Measurements from ENCODE around the gene TNFRSF18. TPM values are rescaled to one million over a fixed set of nuclear protein-coding genes. Genes with fewer than 3 reads are reported as not detected.

TNFRSF18 gene
- total RNA-seq, 1 experiment from 2014 or later: 6.9 TPM

DNA sequence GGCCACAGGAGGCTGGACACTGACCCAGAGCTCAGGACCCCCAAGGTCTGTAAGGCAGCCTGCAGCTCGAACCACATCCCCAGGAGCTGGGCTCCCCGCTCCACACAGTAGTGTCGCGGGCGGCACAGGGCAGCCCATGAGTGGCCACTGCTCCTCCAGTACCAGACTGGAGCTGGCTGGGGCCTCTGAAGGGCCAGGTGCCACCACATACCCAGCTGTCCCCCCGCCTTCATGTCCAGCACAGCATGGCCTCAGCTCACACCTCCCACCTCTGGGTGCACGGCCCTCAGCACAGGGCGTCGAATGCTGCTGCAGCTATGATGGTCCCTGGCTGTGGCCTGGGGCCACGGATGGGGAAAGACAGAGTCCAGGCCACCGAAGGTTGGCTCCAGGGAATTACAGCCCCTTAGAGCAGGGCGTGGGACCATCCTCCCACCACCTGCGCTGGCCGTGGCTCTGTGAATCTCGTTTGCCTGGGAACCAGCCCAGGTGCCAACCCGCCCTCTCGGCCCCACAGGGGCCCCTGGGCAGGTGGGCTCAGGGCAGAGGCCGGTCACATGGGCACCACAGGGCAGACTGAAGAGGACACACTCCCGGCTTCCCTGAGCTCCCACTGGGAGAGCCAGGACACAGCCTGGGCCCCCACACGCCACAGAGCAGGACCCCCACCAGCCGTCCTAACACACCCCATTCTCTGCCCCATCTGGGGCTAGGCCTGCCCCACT lies 9.7 kb upstream of the TNFRSF18 start:
- TF ChIP-seq EZH2 (IDR thresholded peaks at IDR 0.05; ENCODE audit: low read depth) (no peak), CTCF (conservative IDR thresholded peaks at IDR 0.05) (no peak)
- Histone ChIP-seq H2AFZ (no peak overlapping the region), H3K27me3 (ENCODE audit: insufficient read depth, low read depth) (no peaks in the 10 kb centered on the region), H3K4me3 (no peak overlapping the region), H3K79me2 (ENCODE audit: low read depth) (no peaks in the 10 kb centered on the region), H3K9me3 (ENCODE audit: insufficient read depth, low read depth) (no peaks in the 10 kb centered on the region), H3K4me1 (replicated peaks; ENCODE audit: insufficient read depth) (no peaks in the 10 kb centered on the region), H3K27ac (no peak overlapping the region), H3K36me3 (ENCODE audit: low read depth) (no peaks in the 10 kb centered on the region), H3K4me2 (no peak overlapping the region), H4K20me1 (ENCODE audit: insufficient read depth) (peaks cover 4% of the 10 kb centered on the region; the same call in 1 of the 2 replicates), H3F3A (ENCODE audit: insufficient read depth, low read depth) (peaks cover 6% of the 10 kb centered on the region), H3K9me2 (ENCODE audit: insufficient read depth) (no peaks in the 10 kb centered on the region)
- no TSS peak for BruUV-seq (replicated peaks)
- intact Hi-C loops (cut with micrococcal nuclease; ENCODE audit: unreplicated experiment): no loop called here
- ChIA-PET POLR2A (ENCODE audit: unreplicated experiment) (no interaction called here), CTCF (no interaction called here)
- no peak for DNase-seq

DNA sequence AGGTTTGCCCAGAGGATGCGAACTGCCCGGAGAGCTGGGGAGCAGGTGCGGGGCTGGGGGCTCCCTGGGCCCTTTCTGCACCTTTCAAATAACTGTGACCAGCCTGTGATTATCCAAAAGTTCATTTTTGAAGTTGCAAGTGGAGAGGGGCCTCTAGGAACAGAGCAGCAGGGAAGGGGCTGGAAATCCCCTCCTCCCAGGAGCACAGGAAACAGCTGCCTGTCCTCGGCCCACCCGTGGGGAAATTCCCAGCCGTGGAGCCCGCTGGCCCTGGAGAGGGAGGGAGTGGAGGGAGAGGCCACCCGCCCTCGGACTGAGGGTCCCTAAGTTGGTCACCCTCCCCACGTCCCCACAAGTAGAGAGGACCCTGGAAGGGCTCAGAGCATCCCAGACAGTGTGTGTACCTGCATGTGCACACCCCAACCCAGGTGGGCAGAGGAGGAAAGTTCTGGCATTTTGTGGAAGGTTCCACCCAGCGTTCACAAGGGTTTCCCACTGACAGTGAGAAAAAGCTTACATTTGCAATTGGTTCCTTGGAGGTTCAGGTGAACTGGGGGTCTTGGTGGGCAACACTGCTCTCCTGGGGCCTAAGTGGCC lies 8.8 kb upstream of the TNFRSF18 start:
- Histone ChIP-seq H3K27ac (no peak overlapping the region), H3K4me2 (no peak overlapping the region), H3K9me3 (ENCODE audit: insufficient read depth, low read depth) (no peaks in the 10 kb centered on the region), H3K9me2 (ENCODE audit: insufficient read depth) (no peaks in the 10 kb centered on the region), H3K4me3 (no peak overlapping the region), H3K27me3 (ENCODE audit: insufficient read depth, low read depth) (no peaks in the 10 kb centered on the region), H4K20me1 (ENCODE audit: insufficient read depth) (0 out of 2 replicates have a peak, but pooled peaks cover 4% of the 10 kb centered on the region), H3F3A (ENCODE audit: insufficient read depth, low read depth) (peaks cover 6% of the 10 kb centered on the region), H3K79me2 (ENCODE audit: low read depth) (no peaks in the 10 kb centered on the region), H3K36me3 (ENCODE audit: low read depth) (no peaks in the 10 kb centered on the region), H2AFZ (no peak overlapping the region), H3K4me1 (replicated peaks; ENCODE audit: insufficient read depth) (no peaks in the 10 kb centered on the region)
- BruUV-seq (replicated peaks): no TSS peak
- POLR2A ChIA-PET (ENCODE audit: unreplicated experiment): no interaction called here
- TF ChIP-seq EZH2 (IDR thresholded peaks at IDR 0.05; ENCODE audit: low read depth) (no peak), CTCF (conservative IDR thresholded peaks at IDR 0.05) (no peak)
- DNase-seq: no peak
- CTCF ChIA-PET: no interaction called here
- intact Hi-C loops (cut with micrococcal nuclease; ENCODE audit: unreplicated experiment): no loop called here

- Histone ChIP-seq H3F3A (ENCODE audit: insufficient read depth, low read depth) (peaks cover 5% of the 10 kb centered on the region), H3K9me2 (ENCODE audit: insufficient read depth) (no peaks in the 10 kb centered on the region), H2AFZ (no peak within 1 kb of the TSS), H3K27me3 (ENCODE audit: insufficient read depth, low read depth) (no peaks in the 10 kb centered on the region), H3K9me3 (ENCODE audit: insufficient read depth, low read depth) (no peaks in the 10 kb centered on the region), H3K36me3 (ENCODE audit: low read depth) (no peaks in the 10 kb centered on the region), H3K79me2 (ENCODE audit: low read depth) (no peaks in the 10 kb centered on the region), H3K4me2 (no peak within 1 kb of the TSS), H3K27ac (no peak within 1 kb of the TSS), H4K20me1 (ENCODE audit: insufficient read depth) (0 out of 2 replicates have a peak, but pooled peaks cover 4% of the 10 kb centered on the region), H3K4me1 (replicated peaks; ENCODE audit: insufficient read depth) (peaks cover 3% of the 10 kb centered on the region; the same call in 1 of the 2 replicates), H3K4me3 (no peak within 1 kb of the TSS)
- POLR2A ChIA-PET (ENCODE audit: unreplicated experiment): no interaction called here
- intact Hi-C loops (cut with micrococcal nuclease; ENCODE audit: unreplicated experiment): no loop called here
- CTCF ChIA-PET: no interaction called here
- DNase-seq: no peak
- BruUV-seq (replicated peaks): no TSS peak
- TF ChIP-seq CTCF (conservative IDR thresholded peaks at IDR 0.05) (no peak), EZH2 (IDR thresholded peaks at IDR 0.05; ENCODE audit: low read depth) (no peak)
Measured at GRCh38 chr1:1213345-1214265, 7.2 kb upstream of the TNFRSF18 start, which contains the start of gene TNFRSF4. Gene TNFRSF4 (minus strand): TSS chr1:1214153. CDS start chr1:1214127, 26 bp downstream.

Data from PC-9 (cell line).